RWPE2 (cell line): Measurements from ENCODE around the gene SLC6A9.

ENCODE experiments used
- ATAC-seq: fragments of 200-7000 bp; cut with Tn5 transposase; 3 replicates; pipeline ENCODE4 v1.9.1; 2021; ENCODE audit warnings: low read depth
- DNase-seq: peaks from one replicate; pipeline ENCODE4 v3.0.0-alpha.2; 2020; ENCODE audit warnings: low spot score
- H3K27ac ChIP-seq: fragments of 450-650 bp; 2 replicates; pipeline ENCODE4 v1.5.1; 2017; ENCODE audit warnings: mild to moderate bottlenecking; ENCODE audit not compliant: poor library complexity, severe bottlenecking
- H3K27me3 ChIP-seq: fragments of 250-450 bp; sonication (Bioruptor Pico); 2 replicates; pipeline ENCODE4 v1.5.1; 2021; ENCODE audit warnings: mild to moderate bottlenecking, moderate library complexity; ENCODE audit not compliant: insufficient read depth, poor library complexity, severe bottlenecking
- H3K36me3 ChIP-seq: fragments of 250-450 bp; sonication (Bioruptor Pico); 2 replicates; pipeline ENCODE4 v1.5.1; 2020; ENCODE audit warnings: low read depth, mild to moderate bottlenecking, moderate library complexity
- H3K4me1 ChIP-seq: fragments of 250-450 bp; sonication (Bioruptor Pico); 2 replicates; pipeline ENCODE4 v1.5.1; 2021; ENCODE audit warnings: mild to moderate bottlenecking, moderate library complexity; ENCODE audit not compliant: insufficient read depth, poor library complexity, severe bottlenecking
- H3K4me3 ChIP-seq: fragments of 250-450 bp; sonication (Bioruptor Pico); 2 replicates; pipeline ENCODE4 v1.5.1; 2021; ENCODE audit warnings: mild to moderate bottlenecking, moderate library complexity; ENCODE audit not compliant: severe bottlenecking
- H3K9me3 ChIP-seq: fragments of 250-450 bp; sonication (Bioruptor Pico); 2 replicates; pipeline ENCODE4 v1.5.1; 2021; ENCODE audit warnings: mild to moderate bottlenecking, moderate library complexity; ENCODE audit not compliant: severe bottlenecking
- TF ChIP-seq, protein P1 (sequence below): fragments of 450-650 bp; IDR thresholded peaks from one replicate; pipeline ENCODE4 v1.5.1; 2017; ENCODE audit warnings: mild to moderate bottlenecking, moderate library complexity; ENCODE audit not compliant: poor library complexity, severe bottlenecking

Gene SLC6A9

DNA sequence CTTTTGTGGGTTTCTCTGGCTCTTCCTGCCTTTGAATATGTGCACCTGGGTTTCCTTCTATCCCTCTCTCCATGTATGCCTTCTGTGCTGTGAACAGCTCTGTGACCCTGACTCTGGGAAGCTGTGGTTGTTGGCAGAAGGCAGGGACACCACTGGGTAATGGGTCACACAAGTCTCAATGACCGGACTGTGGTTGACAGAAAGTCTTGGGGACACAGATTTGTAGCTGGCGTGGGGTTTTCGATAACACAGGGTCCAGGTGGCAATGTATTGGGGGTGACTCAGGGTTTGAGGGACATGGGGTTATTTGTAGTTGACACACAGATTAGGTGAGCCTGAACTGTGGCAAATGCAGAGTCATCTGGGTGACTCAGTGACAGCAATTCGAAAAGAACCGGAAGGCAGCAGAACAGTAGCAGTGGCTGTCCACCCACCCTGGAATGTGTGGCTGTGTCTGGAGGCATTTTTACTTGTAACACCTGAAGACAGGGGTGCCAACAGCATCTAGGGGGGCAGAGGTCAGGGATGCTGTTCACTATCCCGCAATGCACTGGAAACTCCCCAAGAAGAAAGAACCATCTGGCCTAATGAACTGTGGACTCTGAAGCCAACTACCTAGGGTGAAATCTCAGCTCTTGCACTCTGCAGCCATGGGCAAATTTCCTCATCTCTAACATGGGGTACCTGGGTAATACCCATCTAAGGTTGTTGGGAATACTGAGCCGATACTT lies 13.0 kb upstream of the SLC6A9 start:
- peak overlapping the region; percentile 10 for H3K27ac ChIP-seq
- TF ChIP-seq, protein P1, sequence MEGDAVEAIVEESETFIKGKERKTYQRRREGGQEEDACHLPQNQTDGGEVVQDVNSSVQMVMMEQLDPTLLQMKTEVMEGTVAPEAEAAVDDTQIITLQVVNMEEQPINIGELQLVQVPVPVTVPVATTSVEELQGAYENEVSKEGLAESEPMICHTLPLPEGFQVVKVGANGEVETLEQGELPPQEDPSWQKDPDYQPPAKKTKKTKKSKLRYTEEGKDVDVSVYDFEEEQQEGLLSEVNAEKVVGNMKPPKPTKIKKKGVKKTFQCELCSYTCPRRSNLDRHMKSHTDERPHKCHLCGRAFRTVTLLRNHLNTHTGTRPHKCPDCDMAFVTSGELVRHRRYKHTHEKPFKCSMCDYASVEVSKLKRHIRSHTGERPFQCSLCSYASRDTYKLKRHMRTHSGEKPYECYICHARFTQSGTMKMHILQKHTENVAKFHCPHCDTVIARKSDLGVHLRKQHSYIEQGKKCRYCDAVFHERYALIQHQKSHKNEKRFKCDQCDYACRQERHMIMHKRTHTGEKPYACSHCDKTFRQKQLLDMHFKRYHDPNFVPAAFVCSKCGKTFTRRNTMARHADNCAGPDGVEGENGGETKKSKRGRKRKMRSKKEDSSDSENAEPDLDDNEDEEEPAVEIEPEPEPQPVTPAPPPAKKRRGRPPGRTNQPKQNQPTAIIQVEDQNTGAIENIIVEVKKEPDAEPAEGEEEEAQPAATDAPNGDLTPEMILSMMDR = no peak

DNA sequence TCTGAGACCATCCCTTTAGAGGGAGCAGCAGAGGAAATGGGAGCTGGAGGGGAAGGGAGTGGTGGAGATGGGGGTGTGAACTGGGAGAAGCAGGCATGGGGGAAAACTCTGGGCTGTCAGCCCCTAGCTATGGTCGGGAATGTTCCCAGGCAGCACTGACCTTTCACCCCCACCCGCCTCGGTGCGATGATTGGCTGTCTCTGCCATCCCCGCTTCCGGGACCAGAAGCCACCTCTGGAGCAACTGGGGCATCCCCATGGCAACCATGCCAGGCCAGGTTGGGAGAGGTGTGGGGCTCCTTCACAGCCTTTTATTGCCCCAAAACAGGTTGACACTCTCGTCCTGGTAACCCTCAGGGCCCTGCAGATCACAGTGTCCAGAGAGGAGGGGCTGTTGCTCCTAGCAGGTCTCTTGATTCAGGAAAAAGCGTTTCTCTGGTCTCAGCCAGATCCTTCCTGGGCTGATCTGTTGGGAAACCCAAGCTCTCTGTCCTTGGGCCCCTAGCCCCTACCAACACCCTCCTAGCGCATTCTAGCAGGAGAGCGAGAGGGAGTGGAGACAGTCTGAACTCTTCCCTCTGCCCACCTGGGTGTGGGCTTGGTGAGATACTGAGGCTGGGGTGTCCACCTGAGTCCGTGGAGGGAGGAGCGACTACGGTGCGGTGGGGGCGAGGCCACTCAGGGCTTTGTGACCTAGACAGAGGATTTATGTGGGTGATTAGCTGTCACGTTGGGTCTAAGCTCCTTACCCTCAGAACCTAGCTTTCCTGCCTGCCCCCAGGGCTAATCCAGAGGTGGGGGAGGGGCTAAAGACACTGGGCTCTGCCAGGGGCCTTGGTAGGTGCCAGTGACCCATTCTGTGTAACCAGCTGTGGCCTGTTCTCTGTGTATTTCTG lies 12.2 kb upstream of the SLC6A9 start:
- ATAC-seq (no peak), DNase-seq (no peak)
- no peaks in the 10 kb centered on the region for H3K9me3 ChIP-seq
- no peaks in the 10 kb centered on the region for H3K36me3 ChIP-seq
- H3K4me3 ChIP-seq = no peak overlapping the region
- H3K27ac ChIP-seq = peak overlapping the region; percentile 10
- TF ChIP-seq, protein P1 = no peak
- no peaks in the 10 kb centered on the region for H3K27me3 ChIP-seq
- peaks cover 32% of the 10 kb centered on the region for H3K4me1 ChIP-seq

More for the DNA sequence above, 13.0 kb upstream of the SLC6A9 start:
- Histone ChIP-seq H3K4me1 (peaks cover 32% of the 10 kb centered on the region), H3K36me3 (no peaks in the 10 kb centered on the region), H3K27me3 (no peaks in the 10 kb centered on the region), H3K9me3 (no peaks in the 10 kb centered on the region), H3K4me3 (no peak overlapping the region)
- no peak for DNase-seq
- ATAC-seq = no peak

DNA sequence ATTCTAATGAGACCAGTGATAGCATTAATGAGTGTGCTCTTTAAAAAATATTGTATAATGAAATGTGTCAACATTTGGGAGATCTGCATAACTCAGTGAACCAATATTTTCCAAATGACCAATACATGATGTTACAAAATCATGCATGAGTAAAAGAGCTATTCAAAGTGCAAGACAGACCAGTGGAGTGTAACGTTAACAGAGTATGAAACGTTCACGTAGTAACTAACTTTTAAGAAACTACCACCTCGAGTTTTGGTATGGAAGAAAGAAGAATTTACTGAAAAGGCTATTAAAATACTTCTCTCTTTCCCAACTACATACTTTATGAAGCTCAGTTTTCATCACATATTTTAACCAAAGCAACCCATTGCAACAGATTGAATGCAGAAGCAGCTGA lies 9.6 kb upstream of the SLC6A9 start:
- TF ChIP-seq, protein P1 = no peak
- DNase-seq (no peak), ATAC-seq (peak; percentile 38; the same call in 1 of the 3 replicates)
- no peaks in the 10 kb centered on the region for H3K36me3 ChIP-seq
- H3K4me3 ChIP-seq = no peak overlapping the region
- no peaks in the 10 kb centered on the region for H3K27me3 ChIP-seq
- peaks cover 25% of the 10 kb centered on the region for H3K4me1 ChIP-seq
- H3K27ac ChIP-seq = no peak overlapping the region
- H3K9me3 ChIP-seq = no peaks in the 10 kb centered on the region

DNA sequence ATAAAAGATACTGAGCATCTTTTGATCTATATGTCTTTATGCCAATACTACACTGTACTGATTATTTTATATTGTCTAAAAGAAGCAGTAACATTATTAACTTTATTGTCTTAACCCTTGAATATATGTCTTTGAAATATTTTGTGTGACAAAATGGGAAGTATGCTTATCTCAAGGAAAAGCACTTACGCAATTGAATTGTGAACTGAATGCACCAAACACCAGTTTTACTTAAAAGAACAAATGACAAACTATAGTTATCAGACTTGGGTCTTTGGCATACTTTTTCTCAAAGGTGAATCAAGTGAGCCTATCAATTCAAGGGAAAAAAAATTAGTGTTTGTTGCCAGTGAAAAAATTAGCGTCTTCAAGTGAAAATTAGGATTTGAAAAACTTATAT lies 9.2 kb upstream of the SLC6A9 start:
- Histone ChIP-seq H3K27me3 (no peaks in the 10 kb centered on the region), H3K4me1 (peaks cover 25% of the 10 kb centered on the region), H3K4me3 (no peak overlapping the region), H3K9me3 (no peaks in the 10 kb centered on the region), H3K36me3 (no peaks in the 10 kb centered on the region), H3K27ac (no peak overlapping the region)
- TF ChIP-seq, protein P1 = no peak
- DNase-seq = no peak
- no peak for ATAC-seq
